ENCODE results near the gene DRD3. TPM values are rescaled to one million over a fixed set of nuclear protein-coding genes. Genes with fewer than 3 reads are reported as not detected.

DRD3 gene
- total RNA-seq, 1 experiment from 2014 or later: not detected

- DNase-seq (ENCODE audit: extremely low read depth, low read depth): no peak
These were observed 98.7 kb downstream of the DRD3 start for GRCh38 chr3:114080201-114080600.

- DNase-seq (ENCODE audit: extremely low read depth, low read depth): no peak
These were observed 99.1 kb downstream of the DRD3 start for GRCh38 chr3:114079761-114080160.

- DNase-seq (ENCODE audit: extremely low read depth, low read depth): no peak
These were observed 100.7 kb downstream of the DRD3 start for GRCh38 chr3:114078126-114078525.

Other genes with a start within 250 kb of the DRD3 start
- gene ZDHHC23, start 231.0 kb downstream of the DRD3 start, total RNA-seq (2014; rRNA removed; shearing (Covaris generic)): 1.4 TPM in 2 replicates
- gene CCDC191, start 122.5 kb downstream of the DRD3 start, total RNA-seq (2014; rRNA removed; shearing (Covaris generic)): 1.7 and 2.2 TPM in 2 replicates
- 19.9 and 23.6 TPM in 2 replicates for gene QTRT2, start 122.3 kb downstream of the DRD3 start, total RNA-seq (2014; rRNA removed; shearing (Covaris generic))
- not detected in 2 replicates for gene ZNF80, start 58.5 kb upstream of the DRD3 start, total RNA-seq (2014; rRNA removed; shearing (Covaris generic))
- not detected in 2 replicates for gene TIGIT, start 115.0 kb upstream of the DRD3 start, total RNA-seq (2014; rRNA removed; shearing (Covaris generic))